Germinal center (tissue), 1 donor: Measurements from ENCODE around the gene ZNF14.
"Not testable (repeated sequence)": the region's sequence is repeated elsewhere in the genome, so short reads cannot be mapped to it uniquely, and the experiment has no call there.

Source experiments
- DNase-seq: peaks from one replicate; pipeline ENCODE4 v3.0.0; 2012; ENCODE audit warnings: mixed read lengths, low spot score

Gene ZNF14

DNA sequence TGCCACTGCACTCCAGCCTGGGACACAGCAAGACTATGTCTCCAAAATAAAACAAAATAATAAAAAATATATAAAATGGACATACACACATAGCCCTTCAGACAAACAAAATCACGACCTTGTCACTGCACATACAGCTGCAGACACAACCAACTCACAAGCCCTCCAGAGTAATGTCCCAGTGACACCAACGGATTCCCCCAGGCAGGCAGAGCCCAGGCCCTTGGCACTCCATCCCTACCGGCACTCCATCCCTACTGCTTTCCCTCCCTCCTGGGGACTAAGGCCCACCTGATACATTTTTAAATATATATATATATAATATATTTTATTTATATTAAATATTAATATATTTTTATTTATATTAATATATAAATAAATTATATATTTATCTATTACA lies 45.8 kb downstream of the ZNF14 start:
- no peak for DNase-seq

DNA sequence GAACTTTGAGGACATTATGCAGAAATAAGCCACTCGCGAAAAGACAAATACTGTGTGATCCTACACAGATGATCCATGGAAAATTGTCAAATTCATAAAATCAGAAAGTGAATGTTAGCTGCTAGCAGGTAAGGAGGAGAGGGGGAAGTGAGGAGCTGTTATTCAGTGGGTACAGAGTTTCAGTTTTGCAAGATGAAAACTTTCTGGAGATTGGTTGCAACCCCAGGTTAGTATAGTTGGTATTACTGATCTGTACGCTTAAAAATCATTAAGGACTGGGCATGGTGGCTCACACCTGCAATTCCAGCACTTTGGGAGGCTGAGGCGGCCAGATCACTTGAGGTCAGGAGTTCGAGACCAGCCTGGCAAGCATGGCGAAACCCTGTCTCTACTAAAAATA lies 46.3 kb downstream of the ZNF14 start:
- DNase-seq, result no peak

DNA sequence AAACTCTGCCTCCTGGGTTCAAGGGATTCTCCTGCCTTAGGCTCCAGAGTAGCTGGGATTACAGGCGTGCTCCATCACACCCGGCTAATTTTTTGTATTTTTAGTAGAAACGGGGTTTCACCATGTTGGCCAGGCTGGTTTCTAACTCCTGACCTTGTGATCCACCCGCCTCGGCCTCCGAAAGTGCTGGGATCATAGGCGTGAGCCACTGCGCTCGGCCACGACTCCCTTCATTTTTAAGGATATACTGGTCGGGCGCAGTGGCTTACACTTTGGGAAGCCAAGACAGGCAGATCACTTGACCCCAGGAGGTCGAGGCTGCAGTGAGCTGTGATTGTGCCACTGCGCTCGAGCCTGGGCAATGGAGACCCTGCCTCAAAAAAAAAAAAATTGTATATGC lies 46.8 kb downstream of the ZNF14 start:
- not testable (repeated sequence) for DNase-seq

DNA sequence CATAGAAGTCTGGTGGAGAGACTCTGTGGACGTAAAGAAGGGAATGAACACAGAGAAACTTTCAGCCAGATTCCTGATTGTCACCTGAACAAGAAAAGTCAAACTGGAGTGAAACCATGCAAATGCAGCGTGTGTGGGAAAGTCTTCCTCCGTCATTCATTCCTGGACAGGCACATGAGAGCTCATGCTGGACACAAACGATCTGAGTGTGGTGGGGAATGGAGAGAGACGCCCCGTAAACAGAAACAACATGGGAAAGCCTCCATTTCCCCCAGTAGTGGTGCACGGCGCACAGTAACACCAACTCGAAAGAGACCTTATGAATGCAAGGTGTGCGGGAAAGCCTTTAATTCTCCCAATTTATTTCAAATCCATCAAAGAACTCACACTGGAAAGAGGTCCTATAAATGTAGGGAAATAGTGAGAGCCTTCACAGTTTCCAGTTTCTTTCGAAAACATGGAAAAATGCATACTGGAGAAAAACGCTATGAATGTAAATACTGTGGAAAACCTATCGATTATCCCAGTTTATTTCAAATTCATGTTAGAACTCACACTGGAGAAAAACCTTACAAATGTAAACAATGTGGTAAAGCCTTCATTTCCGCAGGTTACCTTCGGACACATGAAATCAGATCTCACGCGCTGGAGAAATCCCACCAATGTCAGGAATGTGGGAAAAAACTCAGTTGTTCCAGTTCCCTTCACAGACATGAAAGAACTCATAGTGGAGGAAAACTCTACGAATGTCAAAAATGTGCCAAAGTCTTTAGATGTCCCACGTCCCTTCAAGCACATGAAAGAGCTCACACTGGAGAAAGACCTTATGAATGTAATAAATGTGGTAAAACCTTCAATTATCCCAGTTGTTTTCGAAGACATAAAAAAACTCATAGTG lies 53.5 kb downstream of the ZNF14 start:
- no peak for DNase-seq

DNA sequence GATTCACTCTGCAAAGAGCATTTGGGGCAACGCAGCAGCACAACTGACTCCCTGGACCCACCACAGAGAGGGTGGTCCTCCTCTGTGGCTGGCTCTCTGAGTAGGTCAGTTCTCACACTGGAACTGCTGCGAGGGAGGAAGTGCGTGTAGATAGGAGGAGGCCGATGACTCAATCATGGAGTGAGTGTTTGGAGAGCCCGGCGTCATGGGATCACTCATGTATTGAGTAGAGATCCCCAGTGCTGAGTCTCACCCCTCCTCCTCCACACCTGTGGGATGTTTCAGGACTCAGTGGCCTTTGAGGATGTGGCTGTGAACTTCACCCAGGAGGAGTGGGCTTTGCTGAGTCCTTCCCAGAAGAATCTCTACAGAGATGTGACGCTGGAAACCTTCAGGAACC lies 55.3 kb downstream of the ZNF14 start:
- DNase-seq, result no peak

DNA sequence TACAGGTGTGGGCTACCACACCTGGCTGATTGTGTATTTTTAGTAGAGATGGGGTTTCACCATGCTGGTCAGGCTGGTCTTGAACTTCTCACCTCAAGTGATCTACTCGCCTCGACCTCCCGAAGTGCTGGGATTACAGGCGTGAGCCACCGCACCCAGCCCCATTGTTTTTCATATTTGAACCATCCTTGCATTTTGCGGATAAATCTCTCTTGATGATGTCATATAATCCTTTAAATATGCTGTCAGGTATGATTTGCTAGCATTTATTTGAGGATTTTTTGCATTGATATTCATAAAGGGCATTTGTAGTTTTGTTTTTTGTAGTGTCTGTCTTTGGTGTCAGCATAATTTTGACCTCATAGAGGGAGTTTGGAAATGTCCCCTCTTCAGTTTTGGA lies 58.6 kb downstream of the ZNF14 start:
- no peak for DNase-seq

DNA sequence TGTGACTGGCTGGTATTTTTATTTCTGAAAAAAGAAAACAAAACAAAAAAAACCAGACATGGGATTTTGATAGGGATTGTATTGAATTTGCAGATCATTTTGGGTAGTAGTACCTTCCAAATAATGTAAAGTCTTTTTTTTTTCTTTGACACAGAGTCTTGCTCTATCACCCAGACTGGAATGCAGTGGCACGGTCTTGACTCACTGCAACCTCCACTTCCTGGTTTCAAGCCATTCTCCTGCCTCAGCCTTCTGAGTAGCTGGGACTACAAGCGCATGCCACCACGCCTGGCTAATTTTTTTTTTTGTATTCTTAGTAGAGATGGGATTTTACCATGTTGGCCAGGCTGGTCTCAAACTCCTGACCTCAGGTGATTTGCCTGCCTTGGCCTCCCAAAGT lies 60.1 kb downstream of the ZNF14 start:
- no peak for DNase-seq

DNA sequence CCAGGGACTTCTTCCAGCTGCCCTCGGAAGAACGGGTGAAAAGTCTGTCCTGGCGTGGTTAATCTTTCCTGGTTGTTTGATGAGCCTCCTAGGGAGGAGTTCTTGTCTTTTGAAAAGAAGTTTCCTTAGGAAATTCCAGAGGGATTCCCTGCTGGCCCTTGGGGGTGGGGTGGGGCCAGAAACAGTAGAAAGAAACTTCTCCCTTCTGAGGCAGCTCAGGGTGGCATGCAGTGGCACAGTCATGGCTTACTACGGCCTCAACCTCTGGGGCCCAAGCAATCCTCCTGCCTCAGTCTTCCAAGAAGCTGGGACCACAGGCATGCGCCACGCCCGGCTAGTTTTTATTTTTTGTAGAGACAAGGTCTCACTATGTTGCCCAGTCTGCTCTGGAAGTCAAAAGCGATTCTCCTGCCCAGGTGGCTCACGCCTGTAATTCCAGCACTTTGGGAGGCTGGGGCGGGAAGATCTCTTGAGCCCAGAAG lies 62.8 kb downstream of the ZNF14 start:
- no peak for DNase-seq

DNA sequence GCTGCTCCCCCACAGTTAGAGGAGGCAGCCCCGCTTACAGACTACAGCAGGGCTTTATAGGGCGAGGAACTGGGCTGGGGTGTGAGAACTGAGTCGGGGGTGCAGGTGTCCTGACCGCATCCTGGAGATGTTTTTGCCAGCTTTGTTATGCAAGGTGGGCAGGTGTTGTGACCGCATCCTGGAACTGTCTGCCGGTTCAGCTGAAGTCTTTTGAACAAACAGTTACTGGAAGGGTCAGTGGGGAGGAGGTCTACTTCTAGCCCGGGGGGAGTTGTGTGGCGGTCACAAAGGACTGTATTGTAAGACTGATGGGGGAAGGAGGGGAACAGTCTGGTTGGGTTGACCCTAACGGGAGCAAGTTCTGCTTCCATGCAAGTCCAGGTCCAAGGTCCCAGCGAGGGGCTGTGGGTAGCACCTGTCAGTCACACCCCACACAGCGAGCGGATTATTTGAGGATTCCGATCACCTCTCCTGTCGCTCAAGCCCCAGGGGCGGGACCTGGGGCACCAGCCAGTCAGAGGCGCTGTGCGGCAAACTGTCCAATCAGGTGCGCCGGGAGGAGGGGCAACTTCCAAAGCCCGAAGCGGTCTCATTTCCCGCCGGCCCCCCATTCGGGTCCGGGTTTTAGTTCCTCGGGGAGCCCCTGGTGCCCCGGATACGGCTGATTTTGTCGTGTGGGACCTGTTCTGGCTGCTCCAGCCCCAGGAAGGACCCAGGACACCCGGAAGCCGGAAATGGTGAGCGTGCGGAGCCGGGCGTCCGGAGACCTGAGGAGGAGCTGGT lies 64.5 kb downstream of the ZNF14 start, which contains the start of gene ZNF101:
TSS of gene ZNF101 (plus strand) at position 610 of the 783 bp plus-strand sequence. CDS start at position 735, 125 bp downstream.
- peak; percentile 95 for DNase-seq

DNA sequence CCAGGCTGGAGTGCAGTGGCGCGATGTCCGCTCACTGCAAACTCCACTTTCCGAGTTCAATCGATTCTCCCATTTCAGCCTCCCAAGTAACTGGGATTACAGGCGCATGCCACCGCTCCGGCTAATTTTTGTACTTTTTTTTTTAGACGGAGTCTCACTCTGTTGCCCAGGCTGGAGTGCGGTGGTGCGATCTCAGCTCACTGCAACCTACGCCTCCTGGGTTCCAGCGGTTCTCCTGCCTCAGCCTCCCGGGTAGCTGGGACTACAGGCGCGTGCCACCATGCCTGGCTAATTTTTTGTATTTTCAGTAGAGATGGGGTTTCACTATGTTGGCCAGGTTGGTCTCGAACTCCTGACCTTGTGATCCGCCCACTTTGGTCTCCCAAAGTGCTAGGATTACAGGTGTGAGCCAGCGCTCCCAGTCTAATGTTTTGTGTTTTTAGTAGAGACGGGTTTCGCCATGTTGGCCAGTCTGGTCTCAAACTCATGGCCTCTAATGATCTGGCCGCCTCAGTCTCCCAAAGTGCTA lies 67.4 kb downstream of the ZNF14 start:
- DNase-seq, result not testable (repeated sequence)

DNA sequence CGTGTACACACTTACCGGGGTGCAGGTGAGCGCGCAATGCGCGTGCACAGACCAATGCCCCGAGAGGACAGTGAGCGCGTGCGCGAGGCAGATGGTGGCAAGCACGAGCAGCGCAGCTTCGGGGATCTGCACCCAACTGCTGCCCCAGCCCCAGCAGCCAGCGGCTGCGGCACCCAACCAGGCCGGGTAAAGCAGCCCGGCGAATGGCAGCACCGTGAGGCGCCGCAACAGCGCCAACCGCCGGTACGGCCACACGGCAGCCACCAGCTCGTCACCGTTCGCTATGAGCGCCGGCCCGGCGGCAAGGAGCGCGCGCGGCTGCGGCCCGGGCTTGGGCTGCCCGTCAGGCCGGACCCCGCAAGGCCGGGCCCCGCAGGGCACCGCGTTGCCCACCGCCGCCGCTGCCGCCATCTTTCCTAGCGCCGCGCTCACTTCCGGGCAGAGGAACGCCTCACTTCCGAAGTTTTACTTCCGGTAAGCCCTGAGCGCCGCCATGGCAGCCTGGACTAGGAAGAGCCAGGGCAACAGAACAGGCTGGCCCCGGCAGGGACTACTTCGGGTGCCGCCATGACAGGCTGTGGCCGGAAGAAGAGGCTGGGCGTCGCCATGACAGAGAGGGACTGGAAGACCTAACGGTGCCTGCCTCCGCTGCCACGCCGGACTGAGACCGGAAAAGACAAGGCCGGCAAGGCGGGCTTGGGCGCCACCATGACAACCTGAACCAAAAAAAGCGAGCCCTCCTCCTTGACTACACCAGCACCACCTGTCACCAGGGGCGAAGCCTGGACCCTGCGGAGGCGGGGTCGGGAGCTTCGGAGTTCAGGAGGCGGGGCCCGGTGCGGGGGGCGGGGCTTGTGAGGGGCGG lies 69.4 kb downstream of the ZNF14 start, which contains the start of gene ATP13A1:
TSS of gene ATP13A1 (minus strand) at position 421 of the 865 bp plus-strand sequence. CDS start at position 411, 10 bp downstream.
- peak; percentile 88 for DNase-seq

DNA sequence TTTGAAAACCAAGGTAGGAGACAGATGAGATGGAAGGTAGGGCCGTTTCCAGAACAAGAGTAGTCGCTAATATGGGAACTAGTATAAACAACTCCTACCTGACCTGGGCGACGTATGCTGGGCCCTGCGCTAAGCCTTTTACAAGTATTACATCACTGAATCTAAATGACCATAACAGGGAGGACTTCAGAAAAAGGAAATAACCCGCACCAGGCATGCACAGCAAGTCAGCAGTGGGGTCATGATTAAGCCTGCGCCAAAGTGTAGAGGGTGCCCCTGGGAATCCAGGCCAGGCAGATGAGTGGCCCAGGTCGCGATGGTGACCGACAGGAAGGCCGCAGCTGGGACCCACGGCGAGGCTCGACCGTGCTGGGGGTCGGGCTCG lies 70.0 kb downstream of the ZNF14 start:
- DNase-seq, result no peak

DNA sequence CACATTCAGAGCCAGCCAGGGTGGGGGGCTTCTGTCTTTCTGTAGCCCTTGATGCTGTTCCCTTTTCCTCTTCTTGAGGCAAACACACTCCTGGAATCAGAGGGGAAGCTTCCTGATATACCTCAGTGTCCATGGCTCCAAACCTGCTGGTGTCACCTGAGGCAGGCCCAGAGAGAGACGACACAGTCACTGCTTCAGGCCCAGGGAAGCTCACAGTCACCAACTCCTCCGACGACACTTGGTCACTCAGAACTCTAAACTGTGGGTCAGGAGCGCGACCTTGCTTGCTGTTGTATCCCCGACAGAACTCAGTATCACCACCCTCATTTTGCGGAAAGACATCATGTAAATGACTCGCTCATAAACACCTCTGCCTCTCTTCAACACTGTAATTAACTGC lies 70.6 kb downstream of the ZNF14 start:
- no peak for DNase-seq

DNA sequence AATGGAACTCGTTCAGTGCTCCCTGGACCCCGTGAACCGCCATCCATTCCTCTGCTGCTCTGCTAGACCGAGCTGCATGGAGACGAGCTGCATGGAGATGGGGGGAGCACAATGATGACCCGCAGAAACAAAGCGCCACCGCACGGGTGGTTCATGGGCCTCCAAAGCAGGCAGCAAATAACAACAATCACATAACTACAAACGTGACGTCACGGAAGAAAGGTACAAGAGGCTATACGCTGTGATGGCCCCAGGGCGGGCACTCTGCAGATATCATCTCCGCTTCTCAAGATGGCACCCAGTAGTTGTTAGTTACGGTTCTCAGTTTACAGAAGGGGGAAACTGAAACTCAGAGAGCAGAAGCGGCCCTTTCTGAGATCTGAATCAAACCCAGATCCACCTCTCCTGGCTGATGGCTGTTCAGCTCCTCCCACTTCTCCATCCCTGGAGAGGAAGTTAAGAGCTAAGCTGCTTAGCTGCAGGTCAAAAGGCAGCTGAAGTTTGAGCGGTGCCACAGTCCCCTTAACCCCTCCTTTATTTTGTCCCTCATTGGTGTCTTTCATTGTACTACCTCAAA lies 71.1 kb downstream of the ZNF14 start:
- DNase-seq, result peak; percentile 82

DNA sequence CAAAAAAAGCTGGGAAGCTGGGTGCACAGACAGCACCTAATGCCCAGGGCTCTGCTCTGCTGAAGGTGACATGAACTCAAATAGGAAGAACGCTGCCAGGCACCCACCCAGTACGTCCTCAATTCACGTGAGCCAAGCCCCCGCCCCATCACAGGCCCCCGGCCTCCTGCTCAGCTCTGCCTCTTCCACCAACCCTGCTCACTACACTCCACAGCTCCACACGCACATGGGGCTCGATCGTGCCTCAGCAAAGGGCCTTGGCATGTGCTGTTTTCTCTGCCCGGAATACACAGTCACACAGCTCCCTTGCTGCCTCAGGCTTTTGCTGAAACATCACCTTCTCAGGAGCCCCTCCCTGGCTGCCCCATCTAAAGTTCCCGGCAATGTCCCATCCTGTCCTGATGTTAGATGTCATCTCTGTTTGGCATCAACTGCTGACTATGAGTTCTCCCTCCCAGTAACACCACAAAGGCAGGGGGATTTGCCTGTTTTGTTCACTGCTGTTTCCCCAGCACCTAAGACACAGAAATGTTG lies 71.7 kb downstream of the ZNF14 start:
- DNase-seq, result no peak
